GM18511 (cell line): ENCODE results near the gene LCLAT1.

ENCODE experiments used
- ATAC-seq: cut with Tn5 transposase; IDR thresholded peaks from one replicate; pipeline ENCODE4 v1.9.1; 2021; ENCODE audit warnings: mild to moderate bottlenecking, moderate library complexity; ENCODE audit not compliant: unreplicated experiment

LCLAT1 gene

GRCh38 chr2:30689496-30690125 lies 242.6 kb downstream of the LCLAT1 start:
- no peak for ATAC-seq

- no peak for ATAC-seq
Measured at GRCh38 chr2:30690126-30690561, 243.1 kb downstream of the LCLAT1 start.

GRCh38 chr2:30691091-30691947 lies 244.3 kb downstream of the LCLAT1 start:
- ATAC-seq, result no peak

- no peak for ATAC-seq
Measured at GRCh38 chr2:30691948-30692828, 245.1 kb downstream of the LCLAT1 start.

- no peak for ATAC-seq
Measured at GRCh38 chr2:30692829-30693275, 245.8 kb downstream of the LCLAT1 start.
